Fibroblast of peridontal ligament (primary cell): ENCODE measurements around the gene LY6G6F.

ENCODE experiments used
- DNase-seq: peaks from one replicate; pipeline ENCODE4 v3.0.0-alpha.2; 2010; ENCODE audit errors: extremely low read depth

LY6G6F gene, protein sequence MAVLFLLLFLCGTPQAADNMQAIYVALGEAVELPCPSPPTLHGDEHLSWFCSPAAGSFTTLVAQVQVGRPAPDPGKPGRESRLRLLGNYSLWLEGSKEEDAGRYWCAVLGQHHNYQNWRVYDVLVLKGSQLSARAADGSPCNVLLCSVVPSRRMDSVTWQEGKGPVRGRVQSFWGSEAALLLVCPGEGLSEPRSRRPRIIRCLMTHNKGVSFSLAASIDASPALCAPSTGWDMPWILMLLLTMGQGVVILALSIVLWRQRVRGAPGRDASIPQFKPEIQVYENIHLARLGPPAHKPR

DNA sequence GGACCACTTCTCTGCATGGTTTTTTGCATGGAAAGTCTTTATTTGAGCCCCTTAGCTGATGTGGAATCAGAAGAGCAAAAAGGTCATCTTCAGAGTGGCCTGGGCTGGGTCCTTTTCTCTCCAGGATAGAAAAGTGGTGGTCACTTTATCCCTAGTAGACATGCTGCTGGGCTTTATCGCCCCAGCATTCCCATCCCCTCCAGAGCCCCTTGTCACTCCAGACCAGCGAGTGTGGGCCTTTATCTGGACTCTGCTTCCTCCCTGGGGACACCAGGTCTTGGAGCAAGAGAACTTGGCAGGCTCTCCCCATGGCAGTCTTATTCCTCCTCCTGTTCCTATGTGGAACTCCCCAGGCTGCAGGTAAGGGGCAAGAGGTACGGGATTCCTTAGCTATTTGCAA is at the start of gene LY6G6F:
Gene LY6G6F (plus strand): TSS at position 268 of the 400 bp plus-strand sequence. CDS start 41 bp downstream, at position 309.
- no peak for DNase-seq

GRCh38 chr6:31657406-31658157 is 49.1 kb upstream of the LY6G6F start:
- DNase-seq: no peak

DNA sequence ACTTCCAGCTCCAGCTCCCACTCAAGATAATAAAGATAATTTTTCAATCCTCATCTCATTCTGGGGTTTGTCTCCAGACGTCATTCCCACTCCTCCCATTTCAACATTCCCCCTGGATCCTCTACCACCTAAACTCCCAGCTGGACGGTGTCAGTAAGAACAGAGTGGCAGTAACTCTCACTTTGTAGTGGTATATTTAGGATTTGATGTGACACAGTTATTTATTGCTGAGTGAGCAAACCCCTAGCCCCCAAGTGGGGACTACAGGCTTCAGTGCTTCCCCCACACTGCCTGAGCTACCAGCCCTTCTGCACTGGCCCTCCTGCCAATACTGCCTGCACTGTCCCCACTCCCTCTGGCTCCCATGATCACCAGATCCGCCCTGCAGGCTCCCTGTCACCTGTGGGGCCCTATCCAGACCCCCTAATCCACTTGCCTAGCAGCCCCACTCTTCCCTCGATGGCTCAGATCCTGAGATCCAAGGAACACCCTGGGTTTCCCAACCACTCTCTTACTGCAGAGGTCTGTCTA is 48.4 kb upstream of the LY6G6F start:
- no peak for DNase-seq

GRCh38 chr6:31658983-31659648 is 47.5 kb upstream of the LY6G6F start:
- DNase-seq: no peak

GRCh38 chr6:31659649-31660380 is 46.9 kb upstream of the LY6G6F start:
- DNase-seq: peak; percentile 33

GRCh38 chr6:31660381-31661261 is 46.0 kb upstream of the LY6G6F start, which contains the start of gene C6orf47:
Gene C6orf47, minus strand, starts transcription at chr6:31660778. Its CDS starts 831 bp downstream, at chr6:31659947.
- peak; percentile 65 for DNase-seq

DNA sequence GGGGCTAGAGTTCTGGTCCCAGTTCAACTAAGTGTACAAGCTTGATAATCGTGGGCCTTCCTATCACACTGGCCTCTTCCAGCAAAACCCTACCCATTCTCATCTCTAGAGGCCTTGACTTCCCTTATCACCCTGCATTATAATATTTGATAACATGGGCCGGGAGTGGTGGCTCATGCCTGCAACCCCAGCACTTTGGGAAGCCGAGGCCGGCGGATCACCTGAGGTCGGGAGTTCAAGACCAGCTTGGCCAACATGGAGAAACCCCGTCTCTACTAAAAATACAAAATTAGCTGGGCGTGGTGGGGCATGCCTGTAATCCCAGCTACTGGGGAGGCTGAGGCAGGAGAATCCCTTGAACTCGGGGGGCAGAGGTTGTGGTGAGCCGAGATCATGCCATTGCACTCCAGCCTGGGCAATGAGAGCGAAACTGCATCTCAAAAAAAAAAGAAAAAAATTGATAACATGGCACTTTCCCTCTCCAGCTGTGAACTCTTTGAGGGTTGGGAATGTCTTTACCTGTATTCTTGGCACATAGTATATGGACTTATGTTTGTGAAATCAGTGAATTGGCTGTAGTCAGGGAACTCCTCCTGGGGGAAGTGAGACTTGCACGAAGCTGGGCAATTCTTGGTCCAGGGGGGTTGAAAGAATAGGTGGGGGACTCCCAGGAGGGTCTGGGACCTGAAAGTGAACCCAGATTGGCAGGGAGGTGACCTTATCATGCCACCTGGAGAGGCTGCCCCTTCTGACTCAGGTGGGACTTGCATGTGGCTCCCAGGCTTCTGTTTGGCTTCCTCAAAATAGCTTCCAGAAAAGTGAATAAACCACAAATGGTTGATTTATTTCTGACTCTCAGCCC is 45.2 kb upstream of the LY6G6F start:
- DNase-seq: no peak

GRCh38 chr6:31662124-31662723 is 44.4 kb upstream of the LY6G6F start:
- DNase-seq: no peak

DNA sequence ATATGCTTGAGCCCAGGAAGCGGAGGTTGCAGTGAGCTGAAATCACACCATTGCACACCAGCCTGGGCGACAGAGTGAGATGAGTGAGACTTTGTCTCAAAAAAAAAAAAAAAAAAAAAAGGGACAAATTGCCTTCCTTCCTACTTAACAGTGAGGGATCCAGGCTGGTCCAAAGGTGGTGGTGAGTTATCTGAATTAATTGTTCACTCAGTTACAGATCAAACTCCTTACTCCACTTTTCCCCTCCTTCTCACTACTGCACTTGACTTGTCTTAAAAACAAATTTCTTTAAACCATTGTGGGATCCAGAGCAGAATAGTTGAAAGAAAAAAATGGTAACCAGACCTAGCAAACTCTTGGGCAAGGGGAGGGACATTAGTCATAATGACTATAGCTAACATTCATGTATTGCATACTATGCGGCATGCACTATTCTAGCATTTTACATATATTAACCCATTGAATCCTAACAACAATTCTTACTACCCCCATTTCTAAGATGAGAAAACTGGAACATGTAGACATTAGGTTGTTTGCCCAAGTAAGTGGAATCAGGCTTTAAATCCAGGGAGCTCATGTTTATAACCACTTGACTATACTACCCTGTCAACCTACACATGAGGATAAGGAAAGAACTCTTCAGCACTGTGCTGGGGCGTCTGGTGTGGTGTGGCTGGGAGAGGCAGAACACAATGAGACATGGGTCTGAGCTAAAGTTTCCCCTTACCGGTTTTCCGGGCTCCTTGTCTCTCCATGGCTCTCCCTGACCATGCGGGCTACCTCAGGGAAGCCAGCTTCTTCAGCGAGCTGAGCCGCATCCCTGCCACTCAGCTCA is 43.3 kb upstream of the LY6G6F start:
- peak; percentile 51 for DNase-seq

DNA sequence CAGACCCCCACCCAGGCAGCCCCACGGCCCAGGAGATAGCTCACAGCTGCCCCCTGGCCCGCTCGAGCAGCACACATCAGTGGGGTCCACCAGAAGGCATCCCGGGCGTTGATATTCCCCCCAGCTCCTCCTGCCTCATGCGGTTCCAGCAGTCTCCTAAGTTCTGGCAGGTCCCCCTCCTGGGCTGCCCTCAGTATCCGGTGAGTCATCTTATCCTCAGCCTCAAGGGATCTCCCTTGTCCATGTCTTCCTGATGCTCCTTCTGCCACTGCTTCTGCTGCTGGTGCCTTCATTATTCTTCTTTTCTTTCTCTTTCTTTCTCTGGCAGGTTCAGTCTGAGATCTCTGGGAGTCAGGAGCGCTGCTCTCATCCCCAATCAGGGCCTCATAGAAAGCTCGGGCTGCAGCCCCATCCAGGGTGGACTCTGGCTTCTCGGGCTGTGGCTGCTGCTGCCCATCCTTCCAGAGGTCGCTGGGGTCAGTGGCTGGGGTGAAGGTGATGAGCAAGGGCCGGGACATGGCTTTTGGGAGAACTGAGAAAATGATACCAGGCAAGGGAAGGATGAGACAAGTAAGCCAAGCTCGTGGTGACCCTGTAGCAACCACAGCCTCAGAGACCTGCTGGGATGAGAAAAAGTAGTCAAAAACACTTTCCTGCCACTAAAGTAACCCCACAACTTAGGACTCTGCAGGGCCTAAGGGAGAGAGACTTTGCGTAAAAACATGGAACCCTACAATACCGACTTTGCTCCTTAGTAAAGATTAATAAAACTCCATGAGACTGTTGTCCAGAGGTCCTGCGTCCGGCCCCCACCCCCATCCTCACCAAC is 42.5 kb upstream of the LY6G6F start:
- peak; percentile 59 for DNase-seq

- peak; percentile 96 for DNase-seq
Observed at GRCh38 chr6:31664790-31665500, 41.7 kb upstream of the LY6G6F start, which contains the start of gene GPANK1. Gene GPANK1, minus strand, starts transcription at chr6:31664997. Its CDS starts 519 bp downstream, at chr6:31664478.

GRCh38 chr6:31665501-31666336 is 40.9 kb upstream of the LY6G6F start, which contains the start of gene CSNK2B:
Gene CSNK2B, plus strand, starts transcription at chr6:31666080. Its CDS starts 752 bp downstream, at chr6:31666832.
- DNase-seq: peak; percentile 95

DNA sequence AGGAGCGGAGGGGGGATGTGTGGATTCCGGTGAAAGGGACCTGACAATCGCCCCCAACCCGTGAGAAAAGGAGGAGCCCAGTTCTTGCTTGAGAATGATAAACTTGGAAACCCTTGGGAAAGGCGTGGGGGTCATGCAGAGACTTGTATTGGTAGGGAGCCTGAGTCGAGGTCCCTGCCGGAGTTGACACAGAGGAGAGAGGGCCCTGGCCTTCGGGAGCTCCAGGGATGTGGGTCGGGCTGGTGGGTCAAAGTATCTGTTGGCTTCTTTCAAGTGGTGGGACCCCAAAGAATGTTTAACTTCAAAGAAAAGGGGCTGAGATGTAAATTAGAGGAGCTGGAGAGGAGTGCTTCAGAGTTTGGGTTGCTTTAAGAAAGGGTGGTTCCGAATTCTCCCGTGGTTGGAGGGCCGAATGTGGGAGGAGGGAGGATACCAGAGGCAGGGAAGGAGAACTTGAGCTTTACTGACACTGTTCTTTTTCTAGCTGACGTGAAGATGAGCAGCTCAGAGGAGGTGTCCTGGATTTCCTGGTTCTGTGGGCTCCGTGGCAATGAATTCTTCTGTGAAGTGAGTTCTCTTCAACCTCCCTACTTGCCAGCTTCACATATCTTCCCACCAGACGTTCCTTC is 40.2 kb upstream of the LY6G6F start:
- no peak for DNase-seq

DNA sequence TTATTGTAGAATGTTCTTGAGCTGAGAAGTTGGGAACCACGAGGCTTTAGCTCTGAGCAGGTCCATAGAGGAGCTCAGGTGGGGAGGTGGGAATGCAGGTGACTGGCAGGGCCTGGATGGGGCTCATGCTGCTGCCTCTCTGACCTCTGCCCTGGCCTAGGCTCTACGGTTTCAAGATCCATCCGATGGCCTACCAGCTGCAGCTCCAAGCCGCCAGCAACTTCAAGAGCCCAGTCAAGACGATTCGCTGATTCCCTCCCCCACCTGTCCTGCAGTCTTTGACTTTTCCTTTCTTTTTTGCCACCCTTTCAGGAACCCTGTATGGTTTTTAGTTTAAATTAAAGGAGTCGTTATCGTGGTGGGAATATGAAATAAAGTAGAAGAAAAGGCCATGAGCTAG is 37.0 kb upstream of the LY6G6F start, which contains the start of gene LY6G5B:
Gene LY6G5B (plus strand): TSS at position 301 of the 400 bp plus-strand sequence. CDS start 975 bp downstream, outside the sequence.
- no peak for DNase-seq
